Measurements from ENCODE around the gene SUPV3L1.

DNA sequence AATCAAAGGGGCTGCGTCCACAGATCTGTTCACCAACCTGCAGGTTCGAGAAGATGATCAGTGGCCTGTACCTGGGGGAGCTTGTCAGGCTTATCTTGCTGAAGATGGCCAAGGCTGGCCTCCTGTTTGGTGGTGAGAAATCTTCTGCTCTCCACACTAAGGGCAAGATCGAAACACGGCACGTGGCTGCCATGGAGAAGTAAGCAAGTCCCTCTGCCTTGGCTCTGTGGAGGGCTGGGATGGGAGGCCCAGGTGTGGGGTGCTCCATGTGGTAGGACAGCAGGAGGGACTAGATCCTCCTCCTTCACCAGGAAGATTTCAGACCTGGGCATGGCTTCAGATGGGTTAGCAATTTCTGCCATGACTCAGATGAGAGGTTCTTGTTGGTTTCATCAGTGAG is 66.0 kb downstream of the SUPV3L1 start:
- TF ChIP-seq, protein P1, sequence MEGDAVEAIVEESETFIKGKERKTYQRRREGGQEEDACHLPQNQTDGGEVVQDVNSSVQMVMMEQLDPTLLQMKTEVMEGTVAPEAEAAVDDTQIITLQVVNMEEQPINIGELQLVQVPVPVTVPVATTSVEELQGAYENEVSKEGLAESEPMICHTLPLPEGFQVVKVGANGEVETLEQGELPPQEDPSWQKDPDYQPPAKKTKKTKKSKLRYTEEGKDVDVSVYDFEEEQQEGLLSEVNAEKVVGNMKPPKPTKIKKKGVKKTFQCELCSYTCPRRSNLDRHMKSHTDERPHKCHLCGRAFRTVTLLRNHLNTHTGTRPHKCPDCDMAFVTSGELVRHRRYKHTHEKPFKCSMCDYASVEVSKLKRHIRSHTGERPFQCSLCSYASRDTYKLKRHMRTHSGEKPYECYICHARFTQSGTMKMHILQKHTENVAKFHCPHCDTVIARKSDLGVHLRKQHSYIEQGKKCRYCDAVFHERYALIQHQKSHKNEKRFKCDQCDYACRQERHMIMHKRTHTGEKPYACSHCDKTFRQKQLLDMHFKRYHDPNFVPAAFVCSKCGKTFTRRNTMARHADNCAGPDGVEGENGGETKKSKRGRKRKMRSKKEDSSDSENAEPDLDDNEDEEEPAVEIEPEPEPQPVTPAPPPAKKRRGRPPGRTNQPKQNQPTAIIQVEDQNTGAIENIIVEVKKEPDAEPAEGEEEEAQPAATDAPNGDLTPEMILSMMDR (IDR thresholded peaks at IDR 0.05): no peak
- TF ChIP-seq POLR2A (IDR thresholded peaks at IDR 0.05) (no peak), EP300 (IDR thresholded peaks at IDR 0.05) (no peak)

Measured in tibial nerve (tissue), 4 donors.